Suprapubic skin (tissue), 4 donors: ENCODE measurements around the gene MT1E. TPM values are rescaled to one million over a fixed set of nuclear protein-coding genes. Genes with fewer than 3 reads are reported as not detected.

Experiments
- DNase-seq, 2 donors: peaks; one replicate each; pipeline ENCODE4 v3.0.0-alpha.2; 2019; ENCODE audit warnings: low spot score in 2 of 2
- H3K27ac ChIP-seq: fragments of 200-600 bp; sonication (generic); one replicate; pipeline ENCODE4 v1.5.1; 2019
- H3K27me3 ChIP-seq: fragments of 200-600 bp; sonication (generic); one replicate; pipeline ENCODE4 v1.5.1; 2019
- H3K36me3 ChIP-seq: fragments of 200-600 bp; sonication (generic); one replicate; pipeline ENCODE4 v1.5.1; 2019
- H3K4me1 ChIP-seq: fragments of 200-600 bp; sonication (generic); one replicate; pipeline ENCODE4 v1.5.1; 2019
- H3K4me3 ChIP-seq: fragments of 200-600 bp; sonication (generic); one replicate; pipeline ENCODE4 v1.5.1; 2019; ENCODE audit warnings: mild to moderate bottlenecking
- H3K9me3 ChIP-seq: fragments of 200-600 bp; sonication (generic); one replicate; pipeline ENCODE4 v1.5.1; 2019
- CTCF ChIP-seq, 2 donors: fragments of 200-600 bp in 1 of 2; fragments of 450-650 bp in 1 of 2; sonication (generic) in 1 of 2; IDR thresholded peaks; one replicate each; pipeline ENCODE4 v1.5.1; 2016 to 2019; ENCODE audit warnings: antibody characterized with exemption in 2 of 2, mild to moderate bottlenecking in 1 of 2, moderate library complexity in 1 of 2
- EP300 ChIP-seq: sonication (generic); formaldehyde crosslinking; IDR thresholded peaks from one replicate; pipeline ENCODE4 v1.6.1; 2017; ENCODE audit warnings: antibody characterized with exemption
- POLR2A ChIP-seq, 2 donors: fragments of 450-650 bp; IDR thresholded peaks; one replicate each; pipeline ENCODE4 v1.6.1; 2017; ENCODE audit warnings: antibody characterized with exemption in 2 of 2, mild to moderate bottlenecking in 2 of 2, moderate library complexity in 2 of 2
- POLR2AphosphoS5 ChIP-seq, 3 donors: sonication (generic); formaldehyde crosslinking; IDR thresholded peaks; one replicate each; pipeline ENCODE4 v1.6.1; 2017; ENCODE audit warnings: antibody characterized with exemption in 3 of 3
- WGBS: methylation state at CpG from one replicate; pipeline ENCODE4 v1.1.5; 2018; 5-methylcytosine and 5-hydroxymethylcytosine counted together
- total RNA-seq, 4 donors: library from RNA; depleted of rRNA; stranded (reverse); fragments of >200 nt; gene quantifications; one replicate each; pipeline ENCODE4 v1.1.0, GENCODE V29; 2016

Gene MT1E
- total RNA-seq, 4 donors from 2014 or later = 454 to 1,259 (median 584) TPM

DNA sequence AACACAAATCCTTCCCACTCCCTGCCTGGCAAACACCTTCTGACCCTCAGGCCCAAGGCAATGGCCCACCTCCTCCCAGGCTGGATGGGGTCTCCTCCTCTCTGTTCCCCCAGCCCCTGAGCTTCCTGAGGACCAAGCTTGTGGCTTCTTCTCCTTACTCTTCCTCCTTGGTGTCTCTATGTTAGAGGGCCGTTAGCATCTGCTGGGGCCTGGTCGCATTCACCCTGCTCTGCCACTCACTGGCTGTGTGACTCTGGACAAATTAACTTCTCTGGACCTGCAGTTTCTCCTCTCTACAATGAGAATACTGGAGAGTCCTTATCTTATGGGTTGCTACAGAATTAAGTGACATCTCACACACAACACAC is 17.9 kb upstream of the MT1E start:
- 41% methylated on average over 2 of the region's 2 CpGs for WGBS
- DNase-seq = no peak
- Histone ChIP-seq H3K27ac (peak overlapping the region; percentile 96), H3K9me3 (no peaks in the 10 kb centered on the region), H3K4me1 (peaks cover 67% of the 10 kb centered on the region), H3K27me3 (no peaks in the 10 kb centered on the region), H3K36me3 (no peaks in the 10 kb centered on the region), H3K4me3 (peak overlapping the region; percentile 73)
- no peak for TF ChIP-seq POLR2AphosphoS5 (IDR thresholded peaks at IDR 0.05)
- no peak for TF ChIP-seq EP300
- no peak for TF ChIP-seq CTCF (IDR thresholded peaks at IDR 0.05)
- TF ChIP-seq POLR2A (IDR thresholded peaks at IDR 0.05) = peak in 1 of 2 donors; percentile 4

GRCh38 chr16:56608043-56608875 is 17.3 kb upstream of the MT1E start, which contains the start of gene MT2A:
Gene MT2A, plus strand, starts transcription at chr16:56608584. Its CDS starts 72 bp downstream, at chr16:56608656.
- Histone ChIP-seq H3K27me3 (no peaks in the 10 kb centered on the region), H3K9me3 (no peaks in the 10 kb centered on the region), H3K4me3 (peak within 1 kb of the TSS; percentile 73), H3K36me3 (no peaks in the 10 kb centered on the region), H3K4me1 (peaks cover 67% of the 10 kb centered on the region), H3K27ac (peak within 1 kb of the TSS; percentile 96)
- TF ChIP-seq POLR2AphosphoS5 (IDR thresholded peaks at IDR 0.05) (peak; percentile 84 to 96 (median 91)), EP300 (peak; percentile 31), CTCF (IDR thresholded peaks at IDR 0.05) (no peak), POLR2A (IDR thresholded peaks at IDR 0.05) (peak; percentile 94 to 97)
- peak; percentile 96 to 97 for DNase-seq
- WGBS = 9% methylated on average over 29 of the region's 62 CpGs

GRCh38 chr16:56608876-56609462 is 16.6 kb upstream of the MT1E start:
- peak overlapping the region; percentile 73 for H3K4me3 ChIP-seq
- no peaks in the 10 kb centered on the region for H3K9me3 ChIP-seq
- under 1% methylated on average over 21 of the region's 21 CpGs for WGBS
- H3K36me3 ChIP-seq = no peaks in the 10 kb centered on the region
- no peaks in the 10 kb centered on the region for H3K27me3 ChIP-seq
- DNase-seq = no peak
- H3K4me1 ChIP-seq = peaks cover 67% of the 10 kb centered on the region
- H3K27ac ChIP-seq = peak overlapping the region; percentile 96
- TF ChIP-seq POLR2AphosphoS5 (IDR thresholded peaks at IDR 0.05) = no peak
- TF ChIP-seq EP300 = no peak
- no peak for TF ChIP-seq CTCF (IDR thresholded peaks at IDR 0.05)
- no peak for TF ChIP-seq POLR2A (IDR thresholded peaks at IDR 0.05)

DNA sequence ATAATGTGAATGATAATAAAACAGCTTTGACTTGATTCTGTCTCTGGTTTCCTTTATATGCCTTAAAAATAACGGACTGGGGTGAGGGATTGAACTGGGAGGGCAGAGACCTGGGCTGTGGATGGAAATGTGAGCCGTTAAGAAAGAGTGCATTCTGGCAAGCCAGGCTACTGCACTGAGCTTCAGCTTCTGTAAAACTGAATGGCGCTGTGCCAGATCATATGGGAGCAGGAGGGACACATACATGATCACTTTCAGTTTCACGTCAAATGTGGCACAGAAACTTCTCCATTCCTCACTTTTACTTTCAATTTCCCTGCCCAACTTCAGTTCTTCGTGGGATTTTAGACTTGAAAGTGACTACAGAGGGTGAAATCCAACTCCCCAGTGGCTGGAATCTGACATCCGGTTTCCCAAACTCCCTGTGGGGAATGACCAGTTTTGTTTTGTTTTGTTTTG is 16.1 kb upstream of the MT1E start:
- Histone ChIP-seq H3K27me3 (no peaks in the 10 kb centered on the region), H3K4me1 (peaks cover 67% of the 10 kb centered on the region), H3K27ac (peak overlapping the region; percentile 96), H3K36me3 (no peaks in the 10 kb centered on the region), H3K4me3 (peak overlapping the region; percentile 73), H3K9me3 (no peaks in the 10 kb centered on the region)
- DNase-seq = peak in 1 of 2 donors; percentile 88
- 0% methylated on average over 6 of the region's 6 CpGs for WGBS
- TF ChIP-seq EP300 (no peak), POLR2AphosphoS5 (IDR thresholded peaks at IDR 0.05) (peak; percentile 35 to 86 (median 71)), POLR2A (IDR thresholded peaks at IDR 0.05) (peak in 1 of 2 donors; percentile 26)

DNA sequence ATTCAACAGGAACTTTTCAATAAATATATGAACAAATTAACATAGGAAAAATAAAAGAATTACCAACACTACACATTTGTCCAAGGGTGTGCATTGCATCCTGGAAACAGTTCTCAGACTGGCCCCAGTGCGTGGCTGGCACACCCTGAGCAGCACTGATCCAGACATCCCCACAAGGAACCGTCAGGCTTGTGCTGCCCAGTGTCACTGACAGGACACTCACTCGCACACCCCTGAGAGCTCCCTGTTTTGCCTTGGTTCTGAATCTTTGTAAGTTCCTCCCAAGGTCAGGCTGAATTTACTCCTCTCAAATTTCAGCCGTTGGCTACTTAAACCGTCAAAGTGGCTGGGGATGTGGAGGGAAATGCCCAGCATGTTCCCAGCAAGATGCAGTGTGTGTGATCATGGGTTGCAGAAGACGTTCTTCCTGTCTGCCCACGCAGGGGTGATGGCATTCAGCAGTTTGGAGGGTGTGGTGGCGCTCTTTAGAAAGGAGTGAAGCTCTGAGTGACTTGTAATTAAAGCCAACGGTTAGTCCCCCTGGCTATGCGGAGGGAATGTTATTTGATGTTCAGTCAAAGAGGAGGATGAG is 15.5 kb upstream of the MT1E start:
- Histone ChIP-seq H3K27ac (peak overlapping the region; percentile 96), H3K27me3 (no peaks in the 10 kb centered on the region), H3K36me3 (no peaks in the 10 kb centered on the region), H3K4me3 (peak overlapping the region; percentile 73), H3K9me3 (no peaks in the 10 kb centered on the region), H3K4me1 (peaks cover 63% of the 10 kb centered on the region)
- 6% methylated on average over 10 of the region's 10 CpGs for WGBS
- TF ChIP-seq POLR2AphosphoS5 (IDR thresholded peaks at IDR 0.05) (peak; percentile 65 to 82 (median 77)), CTCF (IDR thresholded peaks at IDR 0.05) (no peak), EP300 (peak; percentile 38), POLR2A (IDR thresholded peaks at IDR 0.05) (peak; percentile 67 to 78)
- DNase-seq = no peak
